Heart left ventricle (tissue), 13 donors: Measurements from ENCODE around the gene KRTAP5-8.

Experiments
- CTCF ChIP-seq, 12 donors: fragments of 200-600 bp; sonication (generic) in 4 of 12; IDR thresholded peaks; one replicate each; pipeline versions ENCODE4 v1.5.0 to v1.8.0; 2018 to 2022; ENCODE audit warnings: antibody characterized with exemption in 12 of 12, mild to moderate bottlenecking in 5 of 12
- POLR2A ChIP-seq, 2 donors: fragments of 450-650 bp; IDR thresholded peaks; one replicate each; pipeline ENCODE4 v1.6.1; 2017; ENCODE audit warnings: antibody characterized with exemption in 2 of 2, mild to moderate bottlenecking in 2 of 2, moderate library complexity in 2 of 2
- donor health status: ischemic (EF 13 %, LVEDD 7.1; RV severe dilation, severe dysfunction).
- donor health status: DM: no; HTN: yes; CAD: no.
- donor health status: DM: no; HTN: no; CAD: no.
- donor health status: ischemic (EF 25% LVEDD 6.9; RV normal size, moderate dysfunction).
- donor health status: ischemic (EF 25% LVEDD 5.7; RV mildly dilated, moderate dysfunction).
- donor health status: ischemic (EF 35%, LVEDD 5.7; RV mildly dilated, moderate dysfunction).
- donor health status: nonischemic (EF 11% LVEDD 7.7; RV severe dilation, severe dysfunction).
- donor health status: DM: yes; HTN: yes; CAD: no.
- donor health status: PGD.
- donor health status: ischemic (EF 29% LVEDD 5.4; RV normal size, mild dysfunction).
- donor health status: nonischemic (EF 23%, LVEDD 6.1; RV moderate dilation, normal function).

GRCh38 chr11:71525938-71526495, 11.8 kb upstream of the KRTAP5-8 start:
- TF ChIP-seq CTCF (IDR thresholded peaks at IDR 0.05), result no peak
- no peak for TF ChIP-seq POLR2A (IDR thresholded peaks at IDR 0.05)
